VCaP (cell line): ENCODE data around the gene HARBI1.

Experiments used
- H3K27ac ChIP-seq: fragments of 450-650 bp; 2 replicates; pipeline ENCODE4 v1.5.1; 2017
- TF ChIP-seq, protein P1 (sequence below): fragments of 450-650 bp; conservative IDR thresholded peaks from 2 replicates; pipeline ENCODE4 v1.5.1; 2017; ENCODE audit warnings: mild to moderate bottlenecking, moderate library complexity

The HARBI1 gene

DNA sequence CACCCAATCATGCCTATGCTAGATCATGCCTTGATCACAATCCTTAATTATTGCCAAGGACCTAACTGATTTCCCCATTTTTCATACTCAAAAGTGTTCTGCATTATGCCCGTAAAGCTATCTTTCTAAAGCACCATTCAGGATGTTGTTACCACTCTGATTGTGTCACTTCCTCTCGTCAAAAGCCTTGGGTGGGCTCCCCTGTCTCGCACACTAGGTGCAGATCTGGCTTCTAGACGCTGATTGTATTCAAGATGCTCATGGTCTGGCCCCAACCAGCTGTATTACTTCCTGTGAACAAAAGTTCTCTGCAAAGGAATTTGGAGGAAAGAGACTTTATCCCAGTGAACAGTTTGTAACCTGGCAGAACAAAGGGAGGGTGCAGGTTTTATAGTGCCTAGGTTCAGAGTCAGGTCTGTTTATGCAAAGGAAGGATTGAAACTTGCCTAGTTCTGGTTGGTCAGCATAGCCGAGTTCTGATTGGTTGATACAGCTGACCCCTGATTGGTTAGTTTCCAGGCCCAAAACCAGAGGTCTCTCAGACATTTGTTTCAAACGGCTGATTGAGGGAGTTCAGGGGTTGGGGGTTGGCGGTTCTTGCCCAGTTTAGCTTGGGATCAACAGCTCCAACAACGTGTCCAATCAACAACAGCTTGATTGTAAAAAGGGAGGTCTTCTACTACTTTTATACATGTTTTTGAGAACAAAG is 25.8 kb upstream of the HARBI1 start:
- no peak overlapping the region for H3K27ac ChIP-seq
- TF ChIP-seq, protein P1, sequence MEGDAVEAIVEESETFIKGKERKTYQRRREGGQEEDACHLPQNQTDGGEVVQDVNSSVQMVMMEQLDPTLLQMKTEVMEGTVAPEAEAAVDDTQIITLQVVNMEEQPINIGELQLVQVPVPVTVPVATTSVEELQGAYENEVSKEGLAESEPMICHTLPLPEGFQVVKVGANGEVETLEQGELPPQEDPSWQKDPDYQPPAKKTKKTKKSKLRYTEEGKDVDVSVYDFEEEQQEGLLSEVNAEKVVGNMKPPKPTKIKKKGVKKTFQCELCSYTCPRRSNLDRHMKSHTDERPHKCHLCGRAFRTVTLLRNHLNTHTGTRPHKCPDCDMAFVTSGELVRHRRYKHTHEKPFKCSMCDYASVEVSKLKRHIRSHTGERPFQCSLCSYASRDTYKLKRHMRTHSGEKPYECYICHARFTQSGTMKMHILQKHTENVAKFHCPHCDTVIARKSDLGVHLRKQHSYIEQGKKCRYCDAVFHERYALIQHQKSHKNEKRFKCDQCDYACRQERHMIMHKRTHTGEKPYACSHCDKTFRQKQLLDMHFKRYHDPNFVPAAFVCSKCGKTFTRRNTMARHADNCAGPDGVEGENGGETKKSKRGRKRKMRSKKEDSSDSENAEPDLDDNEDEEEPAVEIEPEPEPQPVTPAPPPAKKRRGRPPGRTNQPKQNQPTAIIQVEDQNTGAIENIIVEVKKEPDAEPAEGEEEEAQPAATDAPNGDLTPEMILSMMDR = no peak

DNA sequence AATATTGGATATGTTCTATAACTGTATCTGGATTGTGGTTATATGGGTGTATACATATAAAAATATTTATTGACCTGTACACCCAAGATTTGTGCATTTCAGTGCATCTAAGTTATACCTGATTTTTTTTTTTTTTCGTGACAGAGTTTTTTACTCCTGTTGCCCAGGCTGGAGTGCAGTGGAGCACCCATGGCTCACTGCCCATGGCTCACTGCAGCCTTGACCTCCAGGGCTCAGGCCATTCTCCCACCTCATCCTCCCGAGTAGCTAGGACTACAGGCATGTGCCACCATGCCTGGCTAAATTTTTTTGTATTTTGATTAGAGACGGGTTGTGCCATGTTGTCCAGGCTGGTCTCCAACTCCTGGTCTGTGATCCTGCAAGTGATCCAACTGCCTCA is 24.6 kb upstream of the HARBI1 start:
- no peak overlapping the region for H3K27ac ChIP-seq
- TF ChIP-seq, protein P1 = no peak

DNA sequence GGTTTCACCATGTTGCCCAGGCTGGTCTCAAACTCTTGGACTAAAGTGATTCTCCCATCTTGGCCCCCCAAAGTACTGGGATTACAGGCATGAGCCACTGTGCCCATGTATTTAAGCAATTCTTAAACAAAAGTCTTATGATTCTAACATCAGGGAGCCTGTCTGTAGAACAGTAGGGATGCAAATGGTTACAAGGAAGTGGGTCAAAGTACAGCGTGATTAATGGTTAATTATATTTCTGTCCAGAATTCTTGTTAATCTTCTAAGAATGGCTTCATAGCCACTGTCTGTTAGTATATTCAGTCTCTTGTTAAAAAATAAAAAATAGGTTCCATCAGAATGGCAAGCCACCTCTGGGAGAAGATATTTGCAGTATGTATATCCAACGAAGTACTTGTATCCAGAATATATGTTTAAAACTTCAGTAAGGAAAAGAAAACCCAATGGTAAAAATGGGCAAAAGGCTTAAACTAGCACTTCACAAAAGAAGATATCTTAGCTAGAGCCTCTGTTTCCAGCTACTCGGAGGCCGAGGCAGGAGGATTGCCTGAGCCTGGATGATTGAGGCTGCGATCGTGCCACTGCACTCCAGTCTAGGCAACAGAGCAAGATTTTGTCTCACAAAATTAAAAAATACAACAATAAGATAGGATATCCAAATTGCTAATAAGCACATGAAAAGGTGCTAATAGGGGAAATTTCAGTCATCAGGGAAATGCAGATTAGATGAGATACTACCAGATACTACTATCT is 23.2 kb upstream of the HARBI1 start:
- TF ChIP-seq, protein P1 = no peak
- H3K27ac ChIP-seq = no peak overlapping the region

DNA sequence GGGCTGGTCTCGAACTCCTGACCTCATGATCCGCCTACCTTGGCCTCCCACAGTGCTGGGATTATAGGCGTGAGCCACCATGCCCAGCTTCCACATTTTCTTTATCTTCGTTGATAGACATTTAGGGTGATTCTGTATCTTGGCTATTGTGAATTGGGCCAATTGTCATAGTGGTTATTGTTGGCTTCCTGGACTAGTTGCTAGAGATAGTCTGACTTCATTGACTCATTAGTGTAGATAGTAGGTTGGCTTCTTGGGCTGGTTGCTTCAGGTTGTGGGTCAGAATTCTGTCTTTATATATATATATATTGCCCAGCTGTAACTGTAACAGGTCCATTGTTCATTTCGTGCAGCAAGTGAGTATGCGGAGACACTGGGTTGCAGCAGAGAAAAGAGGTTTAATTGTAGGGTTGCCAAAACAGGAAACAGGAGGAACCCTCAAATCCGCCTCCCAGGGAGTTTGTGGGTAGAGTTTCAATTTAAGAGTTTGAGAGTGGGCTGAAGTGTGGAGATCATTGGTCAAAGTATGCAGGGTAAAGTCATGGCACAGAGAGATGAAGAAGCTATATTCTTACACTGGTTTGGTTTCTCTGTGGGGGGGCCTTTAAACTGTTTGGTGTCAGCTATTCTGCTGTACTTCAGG is 22.3 kb upstream of the HARBI1 start:
- TF ChIP-seq, protein P1 = no peak
- no peak overlapping the region for H3K27ac ChIP-seq

DNA sequence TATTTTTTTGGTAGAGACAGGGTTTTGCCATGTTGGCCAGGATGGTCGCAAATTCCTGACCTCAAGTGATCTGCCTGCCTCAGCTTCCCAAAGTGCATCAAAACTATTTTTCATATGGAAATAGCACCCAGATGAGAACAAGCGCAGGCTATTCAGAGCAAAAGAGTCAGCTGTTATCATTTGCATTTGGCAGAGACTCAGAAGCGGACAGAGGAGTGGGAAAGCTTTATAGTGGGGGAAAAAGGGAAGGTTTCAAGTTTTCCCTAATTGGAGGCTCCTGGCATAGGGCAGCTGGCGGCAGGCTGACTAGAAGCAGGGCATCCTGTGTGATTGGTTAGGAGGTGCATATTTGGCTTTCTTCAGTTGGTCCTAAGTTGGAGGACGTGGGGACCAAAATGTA is 20.5 kb upstream of the HARBI1 start:
- no peak overlapping the region for H3K27ac ChIP-seq
- TF ChIP-seq, protein P1 = no peak

DNA sequence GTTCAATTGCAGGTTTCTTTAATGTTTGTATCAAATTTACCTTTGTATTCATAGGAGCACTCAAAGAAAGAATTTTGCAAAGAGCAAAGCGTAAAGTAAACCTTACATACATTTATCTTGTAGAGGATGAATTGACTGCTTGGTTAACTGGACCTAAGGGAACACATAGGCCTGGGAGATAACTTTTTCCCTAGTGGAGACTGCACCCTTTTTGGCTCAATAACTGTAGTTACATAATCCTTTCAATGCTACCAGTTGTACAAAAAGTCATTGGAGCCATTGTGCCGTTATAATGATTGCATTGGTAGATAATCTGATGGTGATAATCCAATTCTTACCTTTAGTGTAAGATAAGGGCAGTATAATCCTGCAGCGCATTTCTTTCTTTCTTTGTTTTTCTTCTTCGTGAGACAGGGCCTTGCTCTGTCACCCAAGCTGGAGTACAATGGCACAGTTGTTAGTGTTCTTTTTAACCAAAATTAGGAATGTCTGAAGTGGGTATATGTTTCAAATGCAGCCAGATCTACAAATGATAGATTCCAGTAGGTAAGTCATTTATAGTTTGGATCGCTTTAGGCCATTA is 18.6 kb upstream of the HARBI1 start:
- no peak overlapping the region for H3K27ac ChIP-seq
- TF ChIP-seq, protein P1 = no peak
